ENCODE data around the gene KCNIP4.

The KCNIP4 gene

DNA sequence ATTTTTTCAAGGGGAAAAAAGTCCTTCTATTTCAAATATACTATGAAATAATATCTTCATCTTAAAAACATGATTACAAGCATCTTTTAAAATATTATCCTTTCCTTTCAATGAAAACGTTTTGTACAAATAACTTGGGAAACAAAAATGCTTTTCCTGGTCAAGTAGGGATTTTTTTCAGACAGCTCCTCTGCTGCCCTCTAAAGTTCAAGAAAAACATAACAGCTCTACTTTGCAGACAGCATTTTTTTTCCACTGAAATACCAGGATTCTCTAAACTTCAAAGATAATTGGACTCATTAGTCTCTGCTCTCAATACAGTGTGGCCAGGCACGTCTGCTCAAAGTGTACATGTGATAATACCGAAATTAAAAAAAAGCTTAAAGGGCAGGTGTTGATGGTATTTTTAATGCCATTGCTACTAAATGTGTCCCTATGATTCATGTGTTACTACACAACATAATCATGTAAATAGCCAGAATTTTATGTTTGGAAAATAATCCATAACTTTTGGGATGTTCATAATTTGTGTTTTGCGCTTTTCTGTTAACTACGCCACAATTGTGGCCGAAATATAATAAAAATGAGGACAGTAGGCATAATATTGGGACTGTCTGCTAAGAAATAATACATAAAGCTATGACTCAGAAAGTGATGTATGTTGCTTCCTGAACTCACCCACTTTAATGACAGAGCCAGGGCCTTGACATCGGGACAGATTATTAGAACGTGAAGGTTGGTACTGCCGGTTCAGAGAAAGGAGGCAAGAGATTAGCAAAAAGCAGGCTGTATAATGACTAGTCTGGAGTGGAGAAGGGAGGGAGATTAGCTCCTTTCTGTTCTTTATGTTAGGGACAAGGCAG is 478.9 kb downstream of the KCNIP4 start:
- H3K36me3 Mint-ChIP-seq: no peaks in the 10 kb centered on the region
- no peak overlapping the region for H3K27ac Mint-ChIP-seq
- H3K9me3 Mint-ChIP-seq: peaks cover 1% of the 10 kb centered on the region
- CTCF ChIA-PET: interaction anchor here (1.5 to 3.3 kb wide), 3 partner anchors 9 to 697 kb away, joined by 3 to 19 read pairs (median 4); no protein-coding TSS in a partner anchor
- no peaks in the 10 kb centered on the region for H3K4me1 Mint-ChIP-seq
- no peaks in the 10 kb centered on the region for H3K27me3 Mint-ChIP-seq
- H3K4me3 Mint-ChIP-seq: no peak overlapping the region
- DNase-seq: no peak

DNA sequence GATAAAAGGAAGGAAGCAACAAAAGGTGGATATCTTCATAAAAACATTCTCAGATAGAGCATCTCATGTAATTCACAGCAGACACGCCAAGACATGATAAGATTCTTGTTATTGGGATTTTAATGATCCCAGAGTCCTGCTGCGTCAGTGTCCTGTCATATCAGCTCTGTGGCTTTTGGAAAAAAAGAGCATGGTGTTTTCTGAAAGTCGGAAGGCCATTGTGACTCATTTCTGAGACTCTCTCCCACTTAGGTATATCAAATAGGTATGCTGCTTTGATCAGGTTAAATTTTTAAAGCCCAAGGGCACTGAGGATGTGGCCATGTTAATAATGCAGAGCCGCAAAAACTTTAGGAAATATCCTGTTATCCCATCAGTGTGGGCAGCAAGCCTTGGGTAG is 481.0 kb downstream of the KCNIP4 start:
- Mint-ChIP-seq H3K27me3 (no peaks in the 10 kb centered on the region), H3K36me3 (no peaks in the 10 kb centered on the region), H3K27ac (no peak overlapping the region), H3K4me3 (no peak overlapping the region), H3K4me1 (no peaks in the 10 kb centered on the region), H3K9me3 (peaks cover 2% of the 10 kb centered on the region)
- DNase-seq: no peak
- CTCF ChIA-PET: no interaction called here

DNA sequence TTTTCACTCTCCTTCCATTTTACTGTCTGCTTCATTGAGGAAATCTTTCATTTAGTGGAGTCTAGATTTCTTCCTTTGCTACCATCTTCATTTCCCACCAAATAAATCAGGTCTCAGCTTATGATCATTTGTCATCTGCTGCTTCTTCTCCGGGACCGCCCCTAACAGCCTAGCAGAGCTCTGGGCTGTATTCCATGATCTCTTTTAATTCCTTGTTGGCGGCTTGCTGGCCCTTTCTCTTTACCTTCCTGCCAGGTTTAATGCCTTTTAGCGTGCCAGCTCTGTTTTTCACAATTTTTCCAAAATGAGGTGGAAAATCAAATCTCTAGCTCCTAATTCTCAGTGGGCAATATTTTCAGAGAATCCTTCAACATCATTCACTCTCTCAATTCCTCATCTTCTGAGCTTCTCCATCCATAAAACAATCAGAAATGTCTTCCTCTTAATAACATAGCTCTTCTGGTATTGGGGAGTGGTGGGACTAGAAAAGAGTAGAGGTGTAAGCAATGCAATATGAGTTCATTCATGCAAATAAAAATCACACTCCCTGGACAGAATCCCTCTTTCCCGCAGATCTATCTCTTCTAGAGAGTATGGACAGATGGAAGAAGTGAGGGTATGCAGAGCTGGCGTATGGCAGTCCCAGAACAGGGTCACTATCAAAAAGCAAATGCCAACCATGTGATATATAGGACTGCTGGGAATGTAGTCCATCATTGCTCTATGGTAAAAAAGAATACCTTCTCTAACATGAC is 491.3 kb downstream of the KCNIP4 start:
- DNase-seq: no peak
- no peak overlapping the region for H3K27ac Mint-ChIP-seq
- no peaks in the 10 kb centered on the region for H3K27me3 Mint-ChIP-seq
- H3K36me3 Mint-ChIP-seq: no peaks in the 10 kb centered on the region
- H3K9me3 Mint-ChIP-seq: peaks cover 4% of the 10 kb centered on the region
- H3K4me3 Mint-ChIP-seq: no peak overlapping the region
- CTCF ChIA-PET: no interaction called here
- no peaks in the 10 kb centered on the region for H3K4me1 Mint-ChIP-seq

DNA sequence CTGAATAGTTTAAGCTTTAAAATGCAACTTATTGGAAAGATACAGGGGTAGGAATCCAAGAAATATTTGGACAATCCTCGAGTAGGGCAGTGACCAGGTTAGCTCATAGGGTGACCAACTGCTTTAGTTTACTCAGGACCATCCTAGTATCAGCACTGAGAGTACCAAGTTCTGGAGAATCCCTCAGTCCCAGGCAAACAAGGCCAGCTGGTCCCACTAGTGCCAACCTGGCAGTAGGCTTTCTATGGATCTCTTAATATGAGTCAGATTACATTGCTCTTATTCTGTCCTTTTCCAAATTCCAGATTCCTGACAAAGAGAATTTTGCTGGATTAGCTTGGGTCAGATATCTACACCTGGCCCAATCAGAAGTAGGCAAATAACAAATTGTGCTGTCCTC is 493.7 kb downstream of the KCNIP4 start:
- no peak overlapping the region for H3K27ac Mint-ChIP-seq
- CTCF ChIA-PET: no interaction called here
- H3K4me3 Mint-ChIP-seq: no peak overlapping the region
- peaks cover 4% of the 10 kb centered on the region for H3K9me3 Mint-ChIP-seq
- H3K27me3 Mint-ChIP-seq: no peaks in the 10 kb centered on the region
- no peaks in the 10 kb centered on the region for H3K36me3 Mint-ChIP-seq
- no peaks in the 10 kb centered on the region for H3K4me1 Mint-ChIP-seq
- DNase-seq: no peak

DNA sequence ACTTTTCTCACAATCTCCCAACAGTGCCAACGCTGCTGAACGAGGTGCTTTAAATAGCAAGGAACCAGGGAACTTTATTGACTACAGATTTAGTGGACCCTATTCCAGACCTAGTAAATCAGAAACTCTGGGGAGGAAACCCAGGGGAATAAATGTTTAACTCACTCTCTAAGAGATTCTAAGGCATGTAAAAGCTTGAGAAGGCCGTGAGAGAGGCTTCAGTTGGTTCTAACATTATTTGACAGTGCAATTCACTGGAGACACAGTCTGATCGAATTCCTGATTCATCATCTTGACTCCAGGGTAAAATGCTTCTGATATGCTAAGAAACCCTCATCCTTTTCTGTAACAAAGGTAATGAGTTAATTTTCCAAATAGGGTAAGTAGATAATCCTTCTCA is 494.4 kb downstream of the KCNIP4 start:
- no peaks in the 10 kb centered on the region for H3K27me3 Mint-ChIP-seq
- no peaks in the 10 kb centered on the region for H3K36me3 Mint-ChIP-seq
- H3K4me1 Mint-ChIP-seq: no peaks in the 10 kb centered on the region
- H3K4me3 Mint-ChIP-seq: no peak overlapping the region
- H3K9me3 Mint-ChIP-seq: peaks cover 4% of the 10 kb centered on the region
- CTCF ChIA-PET: interaction anchor here (1.2 kb wide), 1 partner anchor 15 kb away, joined by 4 read pairs; no protein-coding TSS in a partner anchor
- no peak for DNase-seq
- no peak overlapping the region for H3K27ac Mint-ChIP-seq

DNA sequence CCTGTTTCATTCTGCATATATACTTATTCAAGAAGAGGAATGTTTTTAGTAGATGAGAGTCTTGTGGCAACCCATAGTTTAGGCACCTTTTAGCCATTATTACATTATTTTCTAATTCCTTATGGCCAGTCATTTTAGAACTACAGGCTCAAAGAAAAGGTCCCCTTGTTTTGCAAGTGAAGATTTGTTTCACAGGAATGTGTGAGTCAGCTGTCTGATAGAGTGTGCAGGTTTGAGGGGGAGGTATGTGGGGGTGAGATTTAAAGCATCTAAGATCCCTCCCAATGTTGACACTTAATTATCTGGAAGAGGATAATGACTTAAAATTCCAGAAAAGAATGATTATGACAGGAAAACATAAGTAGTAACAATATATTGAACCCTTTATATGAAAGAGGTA is 495.6 kb downstream of the KCNIP4 start:
- CTCF ChIA-PET: interaction anchor here (1.2 kb wide), 1 partner anchor 17 kb away, joined by 4 read pairs; no protein-coding TSS in a partner anchor
- no peaks in the 10 kb centered on the region for H3K27me3 Mint-ChIP-seq
- H3K9me3 Mint-ChIP-seq: peaks cover 4% of the 10 kb centered on the region
- H3K4me1 Mint-ChIP-seq: no peaks in the 10 kb centered on the region
- H3K36me3 Mint-ChIP-seq: no peaks in the 10 kb centered on the region
- no peak overlapping the region for H3K4me3 Mint-ChIP-seq
- no peak overlapping the region for H3K27ac Mint-ChIP-seq
- no peak for DNase-seq

DNA sequence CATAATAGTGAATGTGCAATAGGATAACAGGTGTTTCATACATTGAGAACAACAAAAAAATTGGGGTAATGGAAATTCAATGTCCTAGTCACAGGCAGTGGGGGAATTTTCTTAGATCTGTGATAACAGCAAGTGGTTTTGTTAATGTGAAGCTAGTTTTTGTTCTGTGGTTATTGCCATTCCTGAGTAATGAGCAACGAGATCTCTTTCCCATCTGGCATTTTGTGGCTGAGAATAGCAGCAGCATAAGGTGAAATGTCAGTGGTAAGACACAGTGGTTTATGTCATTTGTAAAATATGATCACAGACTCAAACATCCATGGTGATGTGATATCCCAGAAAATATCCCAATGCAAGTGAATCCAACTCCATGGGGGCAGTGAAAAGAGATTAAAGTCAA is 497.5 kb downstream of the KCNIP4 start:
- CTCF ChIA-PET: no interaction called here
- DNase-seq: no peak
- no peaks in the 10 kb centered on the region for H3K27me3 Mint-ChIP-seq
- no peak overlapping the region for H3K27ac Mint-ChIP-seq
- H3K4me1 Mint-ChIP-seq: no peaks in the 10 kb centered on the region
- H3K36me3 Mint-ChIP-seq: no peaks in the 10 kb centered on the region
- H3K4me3 Mint-ChIP-seq: no peak overlapping the region
- H3K9me3 Mint-ChIP-seq: no peaks in the 10 kb centered on the region

DNA sequence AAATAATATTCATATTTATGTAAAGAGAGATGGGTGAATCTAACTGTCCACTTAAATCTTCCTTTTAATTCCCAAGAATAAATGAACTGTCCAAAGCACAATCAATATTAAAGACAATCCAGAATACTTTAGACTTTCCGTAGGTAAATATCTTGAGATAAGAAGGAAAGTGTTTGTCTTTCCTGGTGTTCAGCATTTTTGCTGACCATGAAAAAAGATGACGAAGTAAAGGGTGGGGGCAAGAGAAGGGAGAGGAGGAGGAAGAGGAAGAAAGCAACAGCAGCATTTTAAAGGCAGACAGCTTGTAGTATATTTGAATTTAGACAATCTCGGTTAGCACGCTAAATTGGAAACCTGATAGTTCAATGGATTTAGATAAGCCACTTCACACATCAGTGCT is 498.2 kb downstream of the KCNIP4 start:
- CTCF ChIA-PET: no interaction called here
- no peaks in the 10 kb centered on the region for H3K36me3 Mint-ChIP-seq
- no peak for DNase-seq
- H3K4me3 Mint-ChIP-seq: no peak overlapping the region
- H3K27ac Mint-ChIP-seq: no peak overlapping the region
- no peaks in the 10 kb centered on the region for H3K4me1 Mint-ChIP-seq
- H3K9me3 Mint-ChIP-seq: no peaks in the 10 kb centered on the region
- no peaks in the 10 kb centered on the region for H3K27me3 Mint-ChIP-seq

DNA sequence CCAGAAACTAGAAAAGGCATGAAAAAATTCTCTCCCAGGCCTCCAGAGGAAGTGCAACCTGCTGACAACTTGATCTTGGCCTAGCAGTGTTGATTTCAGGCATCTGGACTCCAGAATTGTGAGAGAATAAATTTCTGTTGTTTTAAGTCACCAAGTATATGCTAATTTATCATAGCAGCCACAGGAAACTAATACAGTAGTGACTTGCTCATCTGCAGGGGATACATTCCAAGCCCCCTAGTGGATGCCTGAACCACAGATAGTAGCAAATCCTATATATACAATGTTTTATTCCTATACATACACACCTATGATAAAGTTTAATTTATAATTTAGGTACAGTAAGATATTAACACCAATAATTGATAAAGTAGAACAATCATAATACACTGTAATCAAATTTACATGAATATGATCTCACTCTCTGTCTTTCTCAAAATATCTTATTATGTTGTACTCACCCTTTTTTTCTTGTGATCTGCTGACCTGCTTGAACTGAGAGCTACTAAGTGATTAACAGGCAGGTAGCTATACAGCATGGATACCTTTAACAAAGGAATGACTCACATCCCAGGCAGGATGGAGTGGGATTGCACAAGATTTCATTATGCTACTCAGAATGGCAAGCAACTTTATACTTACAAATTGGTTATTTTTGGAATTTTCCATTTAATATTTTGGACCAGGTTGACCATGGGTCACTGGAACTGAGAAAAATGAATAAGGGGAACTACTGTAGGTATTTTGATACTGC is 501.1 kb downstream of the KCNIP4 start:
- H3K4me1 Mint-ChIP-seq: no peaks in the 10 kb centered on the region
- H3K27ac Mint-ChIP-seq: no peak overlapping the region
- no peaks in the 10 kb centered on the region for H3K27me3 Mint-ChIP-seq
- no peak for DNase-seq
- CTCF ChIA-PET: no interaction called here
- no peak overlapping the region for H3K4me3 Mint-ChIP-seq
- H3K36me3 Mint-ChIP-seq: no peaks in the 10 kb centered on the region
- peaks cover 4% of the 10 kb centered on the region for H3K9me3 Mint-ChIP-seq

DNA sequence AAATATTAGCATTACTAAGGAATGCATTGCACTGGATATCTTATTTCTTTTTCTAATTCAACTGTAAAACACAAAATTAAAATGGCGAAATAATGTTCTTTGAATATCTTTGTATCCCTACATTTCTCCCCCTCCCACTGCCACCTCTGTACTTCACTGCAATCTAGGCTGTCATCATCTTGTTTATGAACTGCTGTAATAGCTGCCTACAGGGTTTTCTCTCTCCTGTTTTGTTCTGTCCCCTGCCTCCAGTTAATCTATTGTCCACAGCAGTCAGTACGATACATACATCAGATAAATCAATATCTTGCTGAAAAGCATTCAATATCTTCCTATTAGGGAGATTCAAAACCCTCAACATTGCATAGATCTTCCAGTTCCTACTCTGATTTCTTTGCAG is 528.4 kb downstream of the KCNIP4 start:
- CTCF ChIA-PET: no interaction called here
- Mint-ChIP-seq H3K27me3 (no peaks in the 10 kb centered on the region), H3K27ac (no peak overlapping the region)

DNA sequence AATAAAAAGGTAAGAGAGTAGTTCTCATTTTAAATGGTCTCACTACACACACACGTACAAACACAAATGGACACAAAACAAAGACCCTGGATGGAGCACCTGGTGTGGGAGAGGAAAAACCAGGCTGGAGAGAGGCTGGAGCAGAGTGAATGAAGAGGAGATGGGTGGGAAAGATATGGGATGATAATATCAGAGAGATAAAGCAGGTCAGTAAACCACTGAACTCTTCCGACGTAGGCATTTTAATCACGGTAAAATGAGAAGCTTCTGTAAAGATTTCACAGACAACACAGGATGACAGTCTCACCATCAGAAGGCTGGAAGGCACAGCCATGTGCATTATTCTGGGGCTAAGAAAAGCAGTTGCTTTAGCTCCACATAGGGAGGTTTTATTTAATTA is 532.8 kb downstream of the KCNIP4 start:
- CTCF ChIA-PET: no interaction called here
- Mint-ChIP-seq H3K4me1 (no peaks in the 10 kb centered on the region), H3K36me3 (no peaks in the 10 kb centered on the region), H3K4me3 (no peak overlapping the region), H3K27ac (no peak overlapping the region), H3K27me3 (no peaks in the 10 kb centered on the region), H3K9me3 (no peaks in the 10 kb centered on the region)
- DNase-seq: no peak

More for the DNA sequence above, 528.4 kb downstream of the KCNIP4 start:
- Mint-ChIP-seq H3K36me3 (no peaks in the 10 kb centered on the region), H3K9me3 (no peaks in the 10 kb centered on the region), H3K4me1 (no peaks in the 10 kb centered on the region), H3K4me3 (no peak overlapping the region)
- DNase-seq: no peak

DNA sequence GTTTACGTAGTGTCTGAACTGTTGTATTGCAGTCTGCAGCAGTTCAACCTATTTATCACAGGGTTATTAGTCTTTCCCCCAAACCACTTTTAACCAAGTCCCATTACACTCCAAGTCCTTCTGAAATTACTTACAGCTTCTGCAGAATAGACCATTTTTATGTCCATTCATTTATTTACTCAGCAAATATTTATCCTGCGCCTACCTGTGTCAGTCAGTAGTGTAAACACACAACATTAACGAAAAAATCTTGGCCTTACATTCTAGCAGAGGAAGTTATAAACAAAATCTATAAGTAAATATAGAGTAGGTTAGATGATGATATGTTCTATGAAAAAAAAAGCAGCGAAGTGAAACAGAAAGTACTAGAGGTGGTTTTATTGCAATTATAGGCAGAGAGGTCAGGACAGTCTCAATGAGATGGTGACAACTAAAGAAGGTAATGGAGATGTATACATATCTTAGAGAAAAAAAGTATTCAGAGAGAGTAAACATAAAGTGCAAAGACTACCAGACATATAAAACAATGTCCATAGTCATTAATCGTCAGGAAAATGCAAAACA is 534.7 kb downstream of the KCNIP4 start:
- Mint-ChIP-seq H3K27ac (no peak overlapping the region), H3K27me3 (no peaks in the 10 kb centered on the region), H3K4me1 (no peaks in the 10 kb centered on the region), H3K4me3 (no peak overlapping the region), H3K36me3 (no peaks in the 10 kb centered on the region), H3K9me3 (no peaks in the 10 kb centered on the region)
- no peak for DNase-seq
- CTCF ChIA-PET: no interaction called here

DNA sequence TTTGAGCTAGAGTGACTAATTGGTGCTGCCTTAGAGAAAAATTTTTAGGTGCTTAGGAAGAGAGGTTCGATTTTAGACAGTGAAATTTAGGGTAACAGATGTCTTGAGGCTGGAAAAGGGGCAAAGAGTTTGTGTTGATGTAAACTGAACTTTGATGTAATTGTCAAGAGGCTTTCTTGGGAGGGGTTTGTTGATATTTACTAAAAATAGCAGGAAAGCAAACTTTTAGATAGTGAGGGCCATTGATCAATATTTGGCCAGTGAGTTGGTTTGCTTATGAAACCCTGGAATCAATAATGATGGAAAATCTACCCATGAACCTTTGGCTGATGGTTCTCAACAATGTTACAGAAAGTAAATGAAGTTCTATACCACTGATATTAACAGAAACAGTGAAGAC is 537.5 kb downstream of the KCNIP4 start:
- CTCF ChIA-PET: no interaction called here
- Mint-ChIP-seq H3K4me3 (no peak overlapping the region), H3K36me3 (no peaks in the 10 kb centered on the region), H3K4me1 (no peaks in the 10 kb centered on the region), H3K27ac (no peak overlapping the region), H3K9me3 (no peaks in the 10 kb centered on the region), H3K27me3 (no peaks in the 10 kb centered on the region)
- no peak for DNase-seq

DNA sequence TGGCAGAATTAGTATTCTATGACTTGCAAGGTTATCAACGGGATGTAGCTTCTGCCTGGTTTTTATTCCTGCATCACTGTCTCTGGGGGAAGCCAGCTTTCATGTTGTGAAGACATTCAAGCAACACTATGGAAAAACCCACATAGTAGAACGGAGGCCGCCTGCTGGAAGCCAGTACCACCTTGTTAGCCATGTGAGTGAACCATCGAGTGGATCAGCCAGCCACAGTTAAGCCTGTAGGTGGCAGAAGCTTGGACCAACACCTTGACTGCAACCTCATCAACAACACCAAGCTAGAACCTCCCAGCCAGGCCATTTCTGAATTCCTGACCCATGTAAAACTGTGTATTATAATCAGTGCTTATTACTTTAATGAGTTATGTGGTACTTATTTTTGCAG is 538.2 kb downstream of the KCNIP4 start:
- Mint-ChIP-seq H3K27me3 (no peaks in the 10 kb centered on the region), H3K4me3 (no peak overlapping the region), H3K4me1 (no peaks in the 10 kb centered on the region), H3K27ac (no peak overlapping the region), H3K9me3 (no peaks in the 10 kb centered on the region), H3K36me3 (no peaks in the 10 kb centered on the region)
- CTCF ChIA-PET: no interaction called here
- DNase-seq: no peak
